Esophagus mucosa (tissue), 1 donor: ENCODE measurements around the gene ULBP2. TPM values are rescaled to one million over a fixed set of nuclear protein-coding genes. Genes with fewer than 3 reads are reported as not detected.
A peak's percentile ranks its signal among the peaks of the same experiment; 100 is the strongest.
"Not testable (repeated sequence)": the region's sequence is repeated elsewhere in the genome, so short reads cannot be mapped to it uniquely, and the experiment has no call there.

Source experiments
- ATAC-seq: fragments of 200-7000 bp; cut with Tn5 transposase; one replicate; pipeline ENCODE4 v1.9.1; 2020
- total RNA-seq: library from RNA; stranded (reverse); gene quantifications from one replicate; pipeline ENCODE4 v1.2.4, GENCODE V29; 2023
- donor health status: DM: yes; HTN: yes; CAD: no.

Gene ULBP2
- total RNA-seq, 1 donor from 2014 or later, result 5.2 TPM

GRCh38 chr6:149909701-149910470, 31.9 kb upstream of the ULBP2 start:
- no peak for ATAC-seq

GRCh38 chr6:149910721-149911151, 31.1 kb upstream of the ULBP2 start:
- no peak for ATAC-seq

- not testable (repeated sequence) for ATAC-seq
These were observed 29.1 kb upstream of the ULBP2 start for GRCh38 chr6:149912680-149913079.

GRCh38 chr6:149913085-149913484, 28.7 kb upstream of the ULBP2 start:
- no peak for ATAC-seq

- ATAC-seq, result no peak
These were observed 28.1 kb upstream of the ULBP2 start for GRCh38 chr6:149913540-149914240.

- no peak for ATAC-seq
These were observed 25.6 kb upstream of the ULBP2 start for GRCh38 chr6:149915970-149916865.

- ATAC-seq, result peak; percentile 39
These were observed 24.1 kb upstream of the ULBP2 start for GRCh38 chr6:149917679-149918078.

- no peak for ATAC-seq
These were observed 23.5 kb upstream of the ULBP2 start for GRCh38 chr6:149918151-149918905.

GRCh38 chr6:149919126-149919833, 22.5 kb upstream of the ULBP2 start:
- ATAC-seq, result not testable (repeated sequence)

GRCh38 chr6:149919834-149920225, 22.0 kb upstream of the ULBP2 start:
- ATAC-seq, result no peak

- ATAC-seq, result no peak
These were observed 20.5 kb upstream of the ULBP2 start for GRCh38 chr6:149921361-149921760.

- ATAC-seq, result not testable (repeated sequence)
These were observed 19.7 kb upstream of the ULBP2 start for GRCh38 chr6:149922091-149922490.

GRCh38 chr6:149922642-149923326, 19.0 kb upstream of the ULBP2 start, which contains the start of gene RAET1G:
Gene RAET1G, minus strand, starts transcription at chr6:149923121. Its CDS starts 111 bp downstream, at chr6:149923010.
- peak; percentile 93 for ATAC-seq

GRCh38 chr6:149923327-149923986, 18.4 kb upstream of the ULBP2 start:
- no peak for ATAC-seq

GRCh38 chr6:149924206-149924932, 17.4 kb upstream of the ULBP2 start:
- ATAC-seq, result no peak

GRCh38 chr6:149924933-149925252, 16.9 kb upstream of the ULBP2 start:
- ATAC-seq, result no peak

- ATAC-seq, result peak; percentile 29
These were observed 16.4 kb upstream of the ULBP2 start for GRCh38 chr6:149925253-149925973.

- peak; percentile 89 for ATAC-seq
These were observed 15.6 kb upstream of the ULBP2 start for GRCh38 chr6:149925974-149926777.
